GM21515 (cell line): ENCODE measurements around the gene PIGN.
"Not testable (repeated sequence)": the region's sequence is repeated elsewhere in the genome, so short reads cannot be mapped to it uniquely, and the experiment has no call there.

Source experiments
- ATAC-seq: cut with Tn5 transposase; IDR thresholded peaks from one replicate; pipeline ENCODE4 v1.9.1; 2021; ENCODE audit not compliant: unreplicated experiment

The PIGN gene

DNA sequence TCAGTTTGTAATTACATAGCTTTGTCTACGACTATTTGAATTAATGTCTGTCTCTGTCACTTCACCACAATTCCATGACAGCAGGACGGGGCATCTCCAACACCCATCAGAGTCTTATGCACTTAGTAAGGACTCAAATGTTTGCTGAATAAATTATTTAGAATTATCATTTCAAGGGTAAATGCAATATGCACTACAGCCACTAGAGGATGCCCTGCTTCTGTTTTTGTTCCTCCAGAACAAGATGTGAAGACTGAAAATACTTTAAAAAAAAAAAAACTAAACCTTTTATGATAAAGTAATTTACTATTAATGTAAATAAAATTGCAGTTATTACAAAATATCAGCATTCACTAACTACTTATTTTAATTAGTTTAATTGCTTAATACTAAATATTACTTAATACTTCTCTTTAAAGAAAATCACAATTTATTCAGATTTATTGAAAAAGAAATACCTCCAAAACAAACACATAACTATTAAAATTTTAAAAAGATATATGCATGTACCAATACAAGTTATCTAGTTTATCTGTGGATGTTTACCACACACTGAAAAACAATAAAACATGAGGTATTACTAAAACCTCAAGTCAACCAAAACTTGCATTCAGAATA lies 3.2 kb downstream of the PIGN start:
- no peak for ATAC-seq

DNA sequence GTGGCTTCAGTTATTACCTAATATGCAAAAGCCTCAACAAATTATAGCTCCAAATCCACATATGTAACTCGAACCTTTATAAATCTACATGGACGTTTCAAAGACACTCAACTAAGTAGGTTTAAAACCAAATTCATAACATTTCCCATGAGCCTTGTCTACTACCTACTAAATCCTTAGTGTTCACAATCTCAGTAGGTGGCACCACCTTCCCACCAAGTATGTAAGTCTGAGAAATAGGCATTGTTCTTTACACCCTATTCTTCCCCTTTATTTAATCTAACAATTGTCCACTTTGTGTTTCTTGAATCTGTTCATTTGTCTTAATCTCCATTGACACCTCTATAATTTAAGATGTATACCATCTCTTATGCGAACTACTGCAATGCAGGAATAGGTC lies 4.6 kb downstream of the PIGN start:
- no peak for ATAC-seq

DNA sequence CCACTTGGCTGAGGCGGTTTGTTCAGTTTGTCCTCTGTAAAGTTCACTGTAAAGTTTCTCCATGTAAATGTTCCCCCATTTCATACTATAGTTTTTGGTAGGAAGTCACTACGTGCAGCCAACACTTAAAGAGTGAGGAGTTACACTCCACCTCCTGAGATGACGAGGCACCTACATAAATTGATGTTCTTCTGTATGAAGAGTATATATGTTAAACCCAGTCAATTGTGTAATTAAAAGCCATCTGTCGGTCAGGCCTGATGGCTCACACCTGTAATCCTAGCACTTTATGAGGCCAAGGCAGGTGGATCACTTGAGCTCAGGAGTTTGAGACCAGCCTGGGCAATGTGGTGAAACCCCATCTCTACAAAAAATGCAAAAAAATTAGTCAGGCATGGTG lies 7.6 kb downstream of the PIGN start:
- ATAC-seq: no peak

DNA sequence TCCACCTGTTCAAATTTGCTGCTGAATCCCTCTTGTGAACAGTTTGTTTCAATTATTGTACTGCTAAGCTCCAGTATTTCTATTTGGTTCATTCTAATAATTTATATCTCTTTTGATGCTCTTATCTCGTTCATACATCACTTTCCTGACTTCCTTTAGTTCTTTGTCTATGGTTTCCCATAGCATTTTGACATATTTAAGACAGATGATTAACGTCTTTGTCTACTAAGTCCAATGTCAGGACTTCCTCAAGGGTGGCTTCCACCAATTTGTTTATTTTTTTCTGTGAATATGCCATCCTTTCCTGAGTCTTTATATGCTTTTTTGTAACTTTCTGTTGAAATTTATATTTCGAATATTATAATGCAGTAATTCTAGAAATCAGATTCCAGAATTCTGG lies 9.6 kb downstream of the PIGN start:
- no peak for ATAC-seq

- no peak for ATAC-seq
These were observed 11.3 kb downstream of the PIGN start for GRCh38 chr18:62175521-62175920.

GRCh38 chr18:62172298-62172697 lies 14.6 kb downstream of the PIGN start:
- ATAC-seq: no peak

GRCh38 chr18:62170857-62171256 lies 16.0 kb downstream of the PIGN start:
- ATAC-seq: no peak

- not testable (repeated sequence) for ATAC-seq
These were observed 20.3 kb downstream of the PIGN start for GRCh38 chr18:62166524-62166923.

- no peak for ATAC-seq
These were observed 21.3 kb downstream of the PIGN start for GRCh38 chr18:62165583-62165982.

- no peak for ATAC-seq
These were observed 21.9 kb downstream of the PIGN start for GRCh38 chr18:62164855-62165487.

DNA sequence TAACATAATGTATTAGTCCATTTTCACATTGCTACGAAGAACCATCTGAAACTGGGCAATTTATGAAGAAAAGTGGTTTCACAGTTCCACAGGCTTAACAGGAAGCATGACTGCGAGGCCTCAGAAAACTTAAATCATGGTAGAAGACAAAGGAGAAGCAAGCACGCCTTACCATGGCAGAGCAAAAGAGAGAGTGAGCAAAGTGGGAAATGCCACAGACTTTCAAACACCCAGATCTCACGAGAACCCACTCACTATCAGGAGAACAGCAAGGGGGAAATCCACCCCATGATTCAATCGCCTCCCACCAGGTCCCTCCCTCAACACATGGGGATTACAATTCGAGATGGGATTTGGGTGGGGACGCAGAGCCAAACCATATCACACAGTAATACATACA lies 22.5 kb downstream of the PIGN start:
- no peak for ATAC-seq

DNA sequence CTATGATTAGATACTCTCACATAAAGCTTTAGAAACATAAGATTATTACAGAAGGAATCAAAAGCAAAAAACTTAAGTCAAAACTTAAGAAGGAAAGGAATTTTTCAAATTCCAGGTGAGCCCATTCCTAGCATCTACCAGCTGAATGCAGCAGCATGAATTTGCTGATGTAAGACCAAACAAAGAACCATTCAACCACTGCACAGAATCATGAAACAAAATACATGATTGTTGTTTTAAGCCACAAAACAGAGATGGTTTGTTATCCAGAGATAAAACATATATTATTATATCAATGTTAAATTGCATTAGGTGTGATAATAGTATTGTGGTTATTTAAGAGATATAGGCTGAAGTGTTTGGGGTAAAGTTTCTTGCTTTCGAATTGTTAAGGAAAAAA lies 29.0 kb downstream of the PIGN start:
- no peak for ATAC-seq

GRCh38 chr18:62152844-62153243 lies 34.0 kb downstream of the PIGN start:
- no peak for ATAC-seq

- no peak for ATAC-seq
These were observed 35.6 kb downstream of the PIGN start for GRCh38 chr18:62151068-62151771.

DNA sequence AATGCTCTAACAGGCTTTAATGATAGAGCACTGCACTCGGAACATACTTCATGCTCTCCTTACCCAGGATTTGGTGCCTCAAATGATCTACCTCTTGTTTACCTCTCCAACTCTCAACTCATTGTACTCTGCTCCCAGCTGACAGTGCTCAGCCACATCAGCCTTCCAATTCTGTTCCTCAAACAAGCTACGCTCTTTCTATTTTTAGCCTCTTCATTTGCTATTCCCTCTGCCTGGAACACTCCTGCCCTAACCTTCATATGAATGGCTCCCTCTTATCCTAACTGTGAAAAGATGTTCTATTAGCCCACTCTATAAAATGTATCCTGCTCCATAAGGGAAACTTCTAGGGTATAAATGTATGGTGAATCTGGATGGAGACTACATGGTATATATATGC lies 42.5 kb downstream of the PIGN start:
- no peak for ATAC-seq

DNA sequence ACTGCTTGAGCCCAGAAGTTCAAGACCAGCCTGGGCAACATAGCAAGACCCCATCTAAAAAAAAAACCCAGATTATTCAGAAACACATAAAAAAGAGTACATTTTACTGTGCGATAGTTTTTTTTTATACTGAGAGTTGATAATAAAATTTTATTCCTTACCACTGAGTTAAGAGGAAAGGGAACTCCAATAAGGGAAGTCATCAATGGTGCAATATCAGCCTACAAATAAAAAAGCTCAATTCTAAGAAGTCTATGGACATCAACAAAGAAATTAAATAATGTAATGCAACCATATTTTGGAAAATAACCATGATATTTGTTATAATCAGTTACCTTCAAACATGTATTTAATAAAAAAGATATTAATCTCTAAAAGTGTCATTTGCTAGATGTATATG lies 46.6 kb downstream of the PIGN start:
- ATAC-seq: no peak

DNA sequence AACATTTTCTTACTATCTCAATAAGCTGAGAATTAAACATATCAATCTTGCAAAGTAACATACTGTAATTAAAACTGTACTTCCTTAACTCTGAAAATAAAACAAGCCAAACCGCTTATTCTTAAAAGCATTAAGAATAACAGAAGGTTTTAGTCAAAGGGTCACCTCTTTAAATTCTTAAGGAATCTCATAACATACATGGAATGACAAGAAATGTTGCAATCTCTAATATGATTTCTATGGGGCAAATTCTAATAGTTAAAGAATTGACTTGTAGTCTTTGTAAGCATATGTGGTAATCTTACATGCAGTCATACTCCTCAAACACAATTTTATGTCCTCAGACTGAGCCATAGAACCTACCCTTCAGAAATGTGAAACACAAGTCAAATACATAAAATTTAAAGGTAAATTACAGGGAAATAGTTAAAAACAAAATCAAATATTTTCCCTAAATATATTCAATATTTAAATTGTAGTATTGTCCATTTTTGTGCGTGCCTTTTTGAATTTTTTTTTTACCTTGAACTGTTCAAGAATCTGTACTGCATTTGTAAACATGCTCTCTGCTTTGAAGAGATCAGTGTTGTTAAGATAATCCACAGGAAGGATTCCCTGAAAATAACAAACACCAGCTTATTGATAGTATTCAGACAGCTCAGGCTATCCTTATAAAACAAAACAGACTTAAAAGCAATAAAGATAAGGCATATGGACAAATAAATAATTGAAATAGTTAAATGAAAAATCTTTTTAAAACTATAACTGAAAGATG lies 48.2 kb downstream of the PIGN start:
- ATAC-seq: no peak

DNA sequence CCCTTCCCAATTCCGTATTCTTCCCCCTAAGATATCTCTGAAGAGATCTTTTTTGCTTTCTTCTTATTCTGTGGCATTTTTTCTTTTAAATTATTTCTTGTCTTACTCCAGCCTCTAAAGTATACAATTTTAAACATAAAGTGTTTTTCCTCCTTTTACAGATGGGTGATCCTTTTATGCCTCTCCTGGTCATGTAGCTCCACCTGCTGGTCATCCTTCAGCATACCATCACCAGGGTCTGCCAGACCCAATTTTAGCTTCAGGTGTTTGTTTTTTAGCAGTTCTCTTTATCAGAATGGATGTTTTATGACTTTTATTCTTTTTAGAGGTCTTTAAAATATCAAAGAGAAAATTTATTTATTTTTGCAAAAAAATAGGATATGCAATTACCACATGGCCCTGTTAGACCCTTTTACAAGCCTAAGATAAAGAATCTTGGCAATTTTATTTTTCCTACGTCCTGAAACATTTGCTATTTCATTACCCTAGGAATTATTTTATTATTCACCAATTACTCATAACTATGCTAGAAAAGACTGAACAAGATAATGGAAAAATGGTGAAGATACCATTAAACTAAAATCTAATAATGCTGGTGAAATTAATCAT lies 55.5 kb downstream of the PIGN start:
- peak; percentile 72 for ATAC-seq

- ATAC-seq: no peak
These were observed 58.7 kb downstream of the PIGN start for GRCh38 chr18:62128157-62128556.

- ATAC-seq: no peak
These were observed 60.1 kb downstream of the PIGN start for GRCh38 chr18:62126737-62127136.

- ATAC-seq: no peak
These were observed 61.2 kb downstream of the PIGN start for GRCh38 chr18:62125702-62126101.
